Adrenal gland (tissue), 5 donors: Measurements from ENCODE around the gene SRCAP.

Experiments
- CTCF ChIP-seq, 6 experiments: fragments of 450-650 bp in 4 of 6; fragments of 200-600 bp in 2 of 6; sonication (generic) in 1 of 6; IDR thresholded peaks; 1 replicate in 5 of 6; 2 replicates in 1 of 6; pipeline versions ENCODE4 v1.5.1 to v1.8.0; 2016 to 2021; ENCODE audit warnings: antibody characterized with exemption in 6 of 6, mild to moderate bottlenecking in 2 of 6, moderate library complexity in 1 of 6
- POLR2A ChIP-seq, 2 donors: fragments of 450-650 bp; IDR thresholded peaks; one replicate each; pipeline ENCODE4 v1.6.1; 2017; ENCODE audit warnings: antibody characterized with exemption in 2 of 2, mild to moderate bottlenecking in 2 of 2, moderate library complexity in 1 of 2
- donor health status: DM: no; HTN: no; CAD: no.

- TF ChIP-seq CTCF (IDR thresholded peaks at IDR 0.05): no peak
- no peak for TF ChIP-seq POLR2A (IDR thresholded peaks at IDR 0.05)
Observed at GRCh38 chr16:30660424-30661261, 38.3 kb upstream of the SRCAP start.
